DND-41 (cell line): ENCODE data around the gene RASL11A.

Experiments used
- CTCF ChIP-seq: IDR thresholded peaks from 2 replicates; pipeline ENCODE4 v1.5.1; 2012; ENCODE audit warnings: borderline replicate concordance, low read length, moderate library complexity, mild to moderate bottlenecking; ENCODE audit not compliant: poor library complexity, severe bottlenecking; ENCODE audit errors: extremely low read depth
- EZH2 ChIP-seq: IDR thresholded peaks from 3 replicates; pipeline ENCODE4 v1.6.1; 2012; ENCODE audit warnings: borderline replicate concordance, low read depth, mild to moderate bottlenecking, moderate library complexity, low read length, inconsistent platforms; ENCODE audit not compliant: severe bottlenecking

DNA sequence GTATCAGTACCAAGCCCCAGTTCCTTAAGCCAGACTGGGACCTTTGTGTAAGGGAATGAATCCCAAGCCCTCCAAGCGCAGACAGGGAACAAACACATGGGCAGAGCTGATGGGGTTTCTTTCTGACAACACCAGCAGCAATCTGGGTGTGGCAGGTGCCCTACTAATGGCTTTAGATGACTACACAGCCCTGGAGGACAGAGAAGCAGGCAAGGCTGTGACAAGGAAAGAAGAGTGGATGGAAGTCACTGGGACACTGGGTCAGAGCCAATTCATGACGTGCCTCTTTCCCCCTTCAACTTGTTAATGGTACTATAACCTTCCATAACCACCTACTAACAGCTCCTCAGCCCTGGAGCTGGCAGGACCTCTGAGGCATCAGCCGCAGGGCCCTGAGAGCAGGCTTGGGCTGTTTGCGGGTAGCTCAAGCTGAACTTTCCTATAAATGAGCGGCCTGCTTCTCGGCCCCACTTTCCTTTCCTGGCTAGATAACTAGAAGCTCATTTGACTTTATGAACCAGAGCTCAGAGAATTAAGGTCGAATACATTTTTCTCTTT lies 38.9 kb downstream of the RASL11A start:
- TF ChIP-seq CTCF (no peak), EZH2 (no peak)
